ELR (cell line): ENCODE measurements around the gene MAL.
A peak's percentile ranks its signal among the peaks of the same experiment; 100 is the strongest.
"Not testable (repeated sequence)": the region's sequence is repeated elsewhere in the genome, so short reads cannot be mapped to it uniquely, and the experiment has no call there.

Source experiments
- DNase-seq: peaks from one replicate; pipeline ENCODE4 v3.0.0-alpha.2; 2015; ENCODE audit warnings: low read depth

MAL gene

GRCh38 chr2:95034221-95034620 lies 8.7 kb downstream of the MAL start:
- peak; percentile 39 for DNase-seq

GRCh38 chr2:95034818-95035217 lies 9.3 kb downstream of the MAL start:
- DNase-seq, result no peak

GRCh38 chr2:95036596-95037383 lies 11.3 kb downstream of the MAL start:
- DNase-seq, result no peak

GRCh38 chr2:95037384-95037839 lies 11.9 kb downstream of the MAL start:
- DNase-seq, result no peak

- not testable (repeated sequence) for DNase-seq
Measured at GRCh38 chr2:95037841-95038585, 12.5 kb downstream of the MAL start.

GRCh38 chr2:95038635-95039298 lies 13.3 kb downstream of the MAL start:
- no peak for DNase-seq

- DNase-seq, result no peak
Measured at GRCh38 chr2:95039363-95039762, 13.9 kb downstream of the MAL start.

- no peak for DNase-seq
Measured at GRCh38 chr2:95039978-95040377, 14.5 kb downstream of the MAL start.

GRCh38 chr2:95040426-95040825 lies 14.9 kb downstream of the MAL start:
- DNase-seq, result no peak

- no peak for DNase-seq
Measured at GRCh38 chr2:95041060-95041823, 15.7 kb downstream of the MAL start.

GRCh38 chr2:95041824-95042442 lies 16.4 kb downstream of the MAL start:
- DNase-seq, result no peak

GRCh38 chr2:95042472-95043271 lies 17.2 kb downstream of the MAL start:
- no peak for DNase-seq

GRCh38 chr2:95043300-95044093 lies 18.0 kb downstream of the MAL start:
- peak; percentile 58 for DNase-seq

- DNase-seq, result no peak
Measured at GRCh38 chr2:95044601-95045000, 19.1 kb downstream of the MAL start.

- no peak for DNase-seq
Measured at GRCh38 chr2:95046371-95047112, 21.0 kb downstream of the MAL start.

GRCh38 chr2:95047629-95048510 lies 22.4 kb downstream of the MAL start:
- no peak for DNase-seq

- DNase-seq, result no peak
Measured at GRCh38 chr2:95048825-95049682, 23.5 kb downstream of the MAL start.
